Adrenal gland (tissue), 12 donors: ENCODE results near the gene ITGA11. TPM values are rescaled to one million over a fixed set of nuclear protein-coding genes. Genes with fewer than 3 reads are reported as not detected.

Source experiments
- DNase-seq, 7 donors: peaks; one replicate each; pipeline ENCODE4 v3.0.0-alpha.2; 2019 to 2020
- H3K27ac ChIP-seq, 5 donors: fragments of 200-600 bp; sonication (generic) in 4 of 5; 1 replicate in 3 of 5; 2 replicates in 2 of 5; pipeline versions ENCODE4 v1.5.1 to v1.8.0; 2016 to 2020; ENCODE audit warnings: mild to moderate bottlenecking in 1 of 5
- H3K27me3 ChIP-seq: fragments of 200-600 bp; 2 replicates; pipeline ENCODE4 v1.8.0; 2021
- H3K36me3 ChIP-seq, 2 donors: fragments of 200-600 bp; replicated peaks in 1 of 2; 1 replicate in 1 of 2; 2 replicates in 1 of 2; pipeline versions ENCODE4 v1.5.1 to v1.8.0; 2018 to 2022
- H3K4me1 ChIP-seq, 2 donors: fragments of 200-600 bp; replicated peaks in 1 of 2; 1 replicate in 1 of 2; 2 replicates in 1 of 2; pipeline versions ENCODE4 v1.5.1 to v1.8.0; 2018 to 2021
- H3K4me3 ChIP-seq, 4 donors: fragments of 200-600 bp; sonication (generic) in 3 of 4; one replicate each; pipeline ENCODE4 v1.5.1; 2016 to 2018
- H3K9me3 ChIP-seq, 3 donors: fragments of 200-600 bp; sonication (generic) in 1 of 3; replicated peaks in 1 of 3; 1 replicate in 2 of 3; 2 replicates in 1 of 3; pipeline versions ENCODE4 v1.5.1 to v1.8.0; 2016 to 2021
- CTCF ChIP-seq, 6 experiments: fragments of 450-650 bp in 4 of 6; fragments of 200-600 bp in 2 of 6; sonication (generic) in 1 of 6; IDR thresholded peaks; 1 replicate in 5 of 6; 2 replicates in 1 of 6; pipeline versions ENCODE4 v1.5.1 to v1.8.0; 2016 to 2021; ENCODE audit warnings: antibody characterized with exemption in 6 of 6, mild to moderate bottlenecking in 2 of 6, moderate library complexity in 1 of 6
- POLR2A ChIP-seq, 2 donors: fragments of 450-650 bp; IDR thresholded peaks; one replicate each; pipeline ENCODE4 v1.6.1; 2017; ENCODE audit warnings: antibody characterized with exemption in 2 of 2, mild to moderate bottlenecking in 2 of 2, moderate library complexity in 1 of 2
- WGBS, 4 donors: extraction: QIAGEN DNeasy Blood & Tissue Kit in 2 of 4; methylation state at CpG; one replicate each; pipeline versions ENCODE4 v1.1.5 to v1.1.7; 2013 to 2017; 5-methylcytosine and 5-hydroxymethylcytosine counted together
- intact Hi-C, 2 donors: fragments of 100-400 bp; cut with DNase I; formaldehyde crosslinking; loops; one replicate each; pipeline versions ENCODE4 v1.14.1 to v1.15.0; 2022 to 2023
- polyA plus RNA-seq, 3 donors: library from polyadenylated mRNA; stranded (reverse); fragments of 200-250 nt in 2 of 3; fragments of 350-450 nt in 1 of 3; fragmentation: Illumina TruSeq in 1 of 3; extraction: RNeasy Lipid Tissue Mini Kit (QIAGEN cat#74804) in 1 of 3; gene quantifications; one replicate each; pipeline ENCODE4 v1.2.3, GENCODE V29; 2013 to 2014
- total RNA-seq, 9 donors: library from RNA; depleted of rRNA in 4 of 9; stranded (reverse); fragments of >200 nt in 4 of 9; fragments of 120-200 nt in 1 of 9; fragmentation: NEBNext Ultra II Directional in 1 of 9; extraction: Animal tissue kit (Norgen Biotek cat#: 25700) in 1 of 9; gene quantifications; one replicate each; pipeline versions ENCODE4 v1.1.0 to v1.2.4, GENCODE V29; 2013 to 2023
- donor health status: healthy with polysubstance abuse.
- donor health status: Bipolar disorder and iron deficiency.
- donor health status: DM: yes; HTN: yes; CAD: no.
- donor health status: DM: no; HTN: no; CAD: no.
- donor health status: DM: no; HTN: no; CAD: no.
- donor health status: DM: yes; HTN: yes; CAD: no.

ITGA11 gene
- total and polyA plus RNA-seq, 12 donors: 1.4 to 52.5 (median 7.5) TPM

- H3K36me3 ChIP-seq: peaks cover 0 to 24% of the 10 kb centered on the region in 2 donors
- intact Hi-C loops: no loop called here
Measured at GRCh38 chr15:68290715-68291114, 141.2 kb downstream of the ITGA11 start.

GRCh38 chr15:68289621-68290352 lies 142.2 kb downstream of the ITGA11 start:
- 92 to 96% (median 94%) methylated on average over 14 of the region's 14 CpGs for WGBS, 4 donors
- H3K36me3 ChIP-seq: peaks cover 0 to 28% of the 10 kb centered on the region in 2 donors
- TF ChIP-seq CTCF (IDR thresholded peaks at IDR 0.05) (no peak), POLR2A (IDR thresholded peaks at IDR 0.05) (no peak)
- no peak for DNase-seq
- peaks cover 0 to 63% of the 10 kb centered on the region in 2 donors for H3K4me1 ChIP-seq
- H3K27ac ChIP-seq: no peak overlapping the region
- no peaks in the 10 kb centered on the region for H3K9me3 ChIP-seq
- H3K27me3 ChIP-seq: no peaks in the 10 kb centered on the region
- intact Hi-C loops: no loop called here
- no peak overlapping the region for H3K4me3 ChIP-seq

More at GRCh38 chr15:68290715-68291114, 141.2 kb downstream of the ITGA11 start:
- no peaks in the 10 kb centered on the region for H3K9me3 ChIP-seq
- no peak overlapping the region for H3K4me3 ChIP-seq
- WGBS, 4 donors: 71 to 76% (median 74%) methylated on average over 8 of the region's 8 CpGs
- H3K27me3 ChIP-seq: no peaks in the 10 kb centered on the region
- no peak for TF ChIP-seq POLR2A (IDR thresholded peaks at IDR 0.05)
- no peak for TF ChIP-seq CTCF (IDR thresholded peaks at IDR 0.05)
- no peak for DNase-seq
- peaks cover 6 to 62% of the 10 kb centered on the region in 2 donors for H3K4me1 ChIP-seq
- H3K27ac ChIP-seq: no peak overlapping the region

- Histone ChIP-seq H3K4me3 (no peak overlapping the region), H3K4me1 (peaks cover 0 to 60% of the 10 kb centered on the region in 2 donors), H3K27ac (no peak overlapping the region), H3K9me3 (no peaks in the 10 kb centered on the region), H3K27me3 (no peaks in the 10 kb centered on the region), H3K36me3 (peaks cover 0 to 32% of the 10 kb centered on the region in 2 donors)
- WGBS, 4 donors: 79 to 89% (median 84%) methylated on average over 2 of the region's 2 CpGs
- DNase-seq: no peak
- TF ChIP-seq POLR2A (IDR thresholded peaks at IDR 0.05) (no peak), CTCF (IDR thresholded peaks at IDR 0.05) (no peak)
- intact Hi-C loops: no loop called here
Measured at GRCh38 chr15:68289057-68289456, 142.9 kb downstream of the ITGA11 start.

GRCh38 chr15:68286256-68286655 lies 145.7 kb downstream of the ITGA11 start:
- Histone ChIP-seq H3K27me3 (no peaks in the 10 kb centered on the region), H3K4me1 (peaks cover 10 to 62% of the 10 kb centered on the region in 2 donors), H3K36me3 (peaks cover 0 to 25% of the 10 kb centered on the region in 2 donors), H3K9me3 (no peaks in the 10 kb centered on the region), H3K4me3 (no peak overlapping the region), H3K27ac (no peak overlapping the region)
- 69 to 78% (median 74%) methylated on average over 5 of the region's 5 CpGs for WGBS, 4 donors
- DNase-seq: no peak
- TF ChIP-seq POLR2A (IDR thresholded peaks at IDR 0.05) (no peak), CTCF (IDR thresholded peaks at IDR 0.05) (no peak)
- intact Hi-C loops: no loop called here
